Activated CD8-positive, alpha-beta memory T cell treated with anti-CD3 and anti-CD28 coated beads for 24 hours (primary cell): Measurements from ENCODE around the gene NPEPPS.
A peak's percentile ranks its signal among the peaks of the same experiment; 100 is the strongest.

Source experiments
- DNase-seq: peaks from one replicate; pipeline ENCODE4 v3.0.0-alpha.2; 2020

The NPEPPS gene

GRCh38 chr17:47634870-47635269, 104.0 kb downstream of the NPEPPS start:
- no peak for DNase-seq

GRCh38 chr17:47635734-47636133, 104.8 kb downstream of the NPEPPS start:
- no peak for DNase-seq

GRCh38 chr17:47636273-47637030, 105.5 kb downstream of the NPEPPS start:
- no peak for DNase-seq

GRCh38 chr17:47638903-47639302, 108.0 kb downstream of the NPEPPS start:
- no peak for DNase-seq

- DNase-seq = no peak
These were observed 109.2 kb downstream of the NPEPPS start for GRCh38 chr17:47640076-47640475.

GRCh38 chr17:47641202-47641601, 110.3 kb downstream of the NPEPPS start:
- DNase-seq = no peak

GRCh38 chr17:47643116-47643515, 112.2 kb downstream of the NPEPPS start:
- DNase-seq = no peak

GRCh38 chr17:47644324-47644723, 113.4 kb downstream of the NPEPPS start:
- no peak for DNase-seq

GRCh38 chr17:47649153-47649971, 118.5 kb downstream of the NPEPPS start, which contains the start of gene KPNB1:
Gene KPNB1, plus strand, starts transcription at chr17:47649919. Its CDS starts 326 bp downstream, at chr17:47650245.
- peak; percentile 97 for DNase-seq

- DNase-seq = no peak
These were observed 119.1 kb downstream of the NPEPPS start for GRCh38 chr17:47649972-47650524.

GRCh38 chr17:47650525-47651522, 119.9 kb downstream of the NPEPPS start:
- DNase-seq = peak; percentile 94

GRCh38 chr17:47651704-47652103, 120.8 kb downstream of the NPEPPS start:
- DNase-seq = no peak

- no peak for DNase-seq
These were observed 121.7 kb downstream of the NPEPPS start for GRCh38 chr17:47652570-47652969.

- DNase-seq = no peak
These were observed 122.5 kb downstream of the NPEPPS start for GRCh38 chr17:47653442-47653841.

- no peak for DNase-seq
These were observed 124.1 kb downstream of the NPEPPS start for GRCh38 chr17:47654991-47655390.

GRCh38 chr17:47660064-47660492, 129.2 kb downstream of the NPEPPS start:
- DNase-seq = no peak

GRCh38 chr17:47663912-47664623, 133.2 kb downstream of the NPEPPS start:
- peak; percentile 72 for DNase-seq

- no peak for DNase-seq
These were observed 133.7 kb downstream of the NPEPPS start for GRCh38 chr17:47664624-47664941.

GRCh38 chr17:47665655-47666054, 134.7 kb downstream of the NPEPPS start:
- no peak for DNase-seq

GRCh38 chr17:47669081-47669480, 138.2 kb downstream of the NPEPPS start:
- no peak for DNase-seq

- DNase-seq = no peak
These were observed 139.2 kb downstream of the NPEPPS start for GRCh38 chr17:47670064-47670463.
